ENCODE data around the gene CNN2. TPM values are rescaled to one million over a fixed set of nuclear protein-coding genes. Genes with fewer than 3 reads are reported as not detected.

Gene CNN2
- total RNA-seq, 4 donors from 2014 or later: 79.0 to 125 (median 105) TPM

GRCh38 chr19:1076951-1077350 lies 50.5 kb downstream of the CNN2 start:
- WGBS, 2 donors: 8 to 44% methylated on average over 11 to 16 of the region's 16 CpGs

DNA sequence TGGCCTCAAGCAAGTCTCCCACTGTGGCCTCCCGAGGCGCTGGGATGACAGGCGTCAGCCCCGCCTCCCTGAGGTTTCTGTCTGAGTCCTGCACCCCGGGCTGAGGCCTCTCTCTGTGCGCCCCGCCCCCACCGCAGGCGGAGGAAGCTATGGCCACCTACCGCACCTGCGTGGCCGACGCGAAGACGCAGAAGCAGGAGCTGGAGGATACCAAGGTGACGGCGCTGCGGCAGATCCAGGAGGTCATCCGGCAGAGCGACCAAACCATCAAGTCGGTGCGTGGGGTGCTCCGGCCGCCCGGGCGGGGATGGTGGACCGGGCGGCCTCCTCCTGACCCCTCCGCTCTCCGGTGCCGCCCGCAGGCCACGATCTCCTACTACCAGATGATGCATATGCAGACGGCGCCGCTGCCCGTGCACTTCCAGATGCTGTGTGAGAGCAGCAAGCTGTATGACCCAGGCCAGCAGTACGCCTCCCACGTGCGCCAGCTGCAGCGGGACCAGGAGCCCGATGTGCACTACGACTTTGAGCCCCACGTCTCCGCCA lies 53.2 kb downstream of the CNN2 start:
- intact Hi-C loops (cut with DNase I): no loop called here
- no peak for DNase-seq
- WGBS, 2 donors: 92% methylated on average over 18 to 28 of the region's 45 CpGs
- Histone ChIP-seq H3K27me3 (peaks cover 0 to 4% (median 0%) of the 10 kb centered on the region in 4 donors), H3K4me3 (no peak overlapping the region), H3K4me1 (peaks cover 8 to 80% (median 25%) of the 10 kb centered on the region in 3 donors), H3K36me3 (peaks cover 0 to 11% (median 0%) of the 10 kb centered on the region in 3 donors), H3K27ac (no peak overlapping the region), H3K9me3 (no peaks in the 10 kb centered on the region)
- TF ChIP-seq POLR2A (IDR thresholded peaks at IDR 0.05): no peak
- TF ChIP-seq, protein P1, sequence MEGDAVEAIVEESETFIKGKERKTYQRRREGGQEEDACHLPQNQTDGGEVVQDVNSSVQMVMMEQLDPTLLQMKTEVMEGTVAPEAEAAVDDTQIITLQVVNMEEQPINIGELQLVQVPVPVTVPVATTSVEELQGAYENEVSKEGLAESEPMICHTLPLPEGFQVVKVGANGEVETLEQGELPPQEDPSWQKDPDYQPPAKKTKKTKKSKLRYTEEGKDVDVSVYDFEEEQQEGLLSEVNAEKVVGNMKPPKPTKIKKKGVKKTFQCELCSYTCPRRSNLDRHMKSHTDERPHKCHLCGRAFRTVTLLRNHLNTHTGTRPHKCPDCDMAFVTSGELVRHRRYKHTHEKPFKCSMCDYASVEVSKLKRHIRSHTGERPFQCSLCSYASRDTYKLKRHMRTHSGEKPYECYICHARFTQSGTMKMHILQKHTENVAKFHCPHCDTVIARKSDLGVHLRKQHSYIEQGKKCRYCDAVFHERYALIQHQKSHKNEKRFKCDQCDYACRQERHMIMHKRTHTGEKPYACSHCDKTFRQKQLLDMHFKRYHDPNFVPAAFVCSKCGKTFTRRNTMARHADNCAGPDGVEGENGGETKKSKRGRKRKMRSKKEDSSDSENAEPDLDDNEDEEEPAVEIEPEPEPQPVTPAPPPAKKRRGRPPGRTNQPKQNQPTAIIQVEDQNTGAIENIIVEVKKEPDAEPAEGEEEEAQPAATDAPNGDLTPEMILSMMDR (IDR thresholded peaks at IDR 0.05): no peak

More at GRCh38 chr19:1076951-1077350, 50.5 kb downstream of the CNN2 start:
- intact Hi-C loops (cut with DNase I): no loop called here
- Histone ChIP-seq H3K27me3 (peaks cover 0 to 10% (median 0%) of the 10 kb centered on the region in 4 donors), H3K9me3 (no peaks in the 10 kb centered on the region), H3K27ac (peak overlapping the region in 3 of 4 donors; percentile 23 to 44 (median 36)), H3K4me1 (peaks cover 10 to 66% (median 19%) of the 10 kb centered on the region in 3 donors), H3K4me3 (peak overlapping the region; percentile 11 to 51 (median 33)), H3K36me3 (peaks cover 0 to 11% (median 0%) of the 10 kb centered on the region in 3 donors)
- TF ChIP-seq POLR2A (IDR thresholded peaks at IDR 0.05): no peak
- TF ChIP-seq, protein P1 (IDR thresholded peaks at IDR 0.05): no peak
- peak; percentile 51 for DNase-seq

DNA sequence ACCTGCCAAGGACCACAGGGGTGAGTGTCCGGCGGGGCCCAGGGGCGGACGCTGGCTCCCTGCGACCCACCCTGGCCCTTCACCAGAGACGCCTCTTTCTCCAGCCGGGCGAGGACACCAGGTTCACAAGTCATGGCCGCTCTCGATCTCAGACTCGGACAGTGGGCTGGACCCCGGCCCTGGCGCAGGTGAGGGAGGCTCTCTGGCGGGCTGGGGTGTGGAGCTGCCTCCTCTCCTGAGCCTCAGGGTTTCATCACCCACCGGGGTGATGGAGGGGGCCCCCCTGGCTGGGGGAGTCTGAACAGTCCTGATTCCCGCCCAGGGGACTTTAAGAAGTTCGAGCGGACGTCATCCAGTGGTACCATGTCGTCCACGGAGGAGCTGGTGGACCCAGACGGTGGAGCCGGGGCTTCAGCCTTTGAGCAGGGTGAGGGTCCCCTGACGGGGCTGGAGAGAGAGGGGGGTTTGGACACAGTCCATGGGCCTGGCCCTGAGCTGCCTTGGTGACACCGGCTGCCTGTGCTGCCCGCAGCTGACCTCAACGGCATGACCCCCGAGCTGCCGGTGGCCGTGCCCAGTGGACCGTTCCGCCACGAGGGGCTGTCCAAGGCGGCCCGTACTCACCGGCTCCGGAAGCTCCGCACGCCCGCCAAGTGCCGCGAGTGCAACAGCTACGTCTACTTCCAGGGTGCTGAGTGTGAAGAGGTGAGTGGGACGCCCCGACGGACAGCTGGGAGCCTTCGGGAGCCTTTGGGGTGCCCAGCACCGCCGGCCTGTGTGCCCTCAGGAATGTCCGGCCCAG lies 54.2 kb downstream of the CNN2 start:
- Histone ChIP-seq H3K4me3 (no peak overlapping the region), H3K4me1 (peaks cover 4 to 81% (median 25%) of the 10 kb centered on the region in 3 donors), H3K27me3 (peaks cover 0 to 4% (median 0%) of the 10 kb centered on the region in 4 donors), H3K36me3 (peaks cover 0 to 12% (median 0%) of the 10 kb centered on the region in 3 donors), H3K27ac (no peak overlapping the region), H3K9me3 (no peaks in the 10 kb centered on the region)
- DNase-seq: no peak
- WGBS, 2 donors: 90% methylated on average over 8 of the region's 50 CpGs; no CpG with 5 or more reads in 1 of the 2 donors
- intact Hi-C loops (cut with DNase I): no loop called here
- TF ChIP-seq, protein P1 (IDR thresholded peaks at IDR 0.05): no peak
- TF ChIP-seq POLR2A (IDR thresholded peaks at IDR 0.05): no peak

- DNase-seq: no peak
- Histone ChIP-seq H3K36me3 (peaks cover 0 to 22% (median 0%) of the 10 kb centered on the region in 3 donors), H3K4me1 (peaks cover 4 to 82% (median 25%) of the 10 kb centered on the region in 3 donors), H3K27ac (peak overlapping the region; percentile 12 to 86 (median 70)), H3K27me3 (peaks cover 0 to 4% (median 0%) of the 10 kb centered on the region in 4 donors), H3K4me3 (peak overlapping the region in 3 of 4 donors; percentile 25 to 57 (median 45)), H3K9me3 (no peaks in the 10 kb centered on the region)
- TF ChIP-seq POLR2A (IDR thresholded peaks at IDR 0.05): no peak
- TF ChIP-seq, protein P1 (IDR thresholded peaks at IDR 0.05): no peak
- 92% methylated on average over 2 of the region's 58 CpGs; no CpG with 5 or more reads in 1 of the 2 donors for WGBS, 2 donors
- intact Hi-C loops (cut with DNase I): no loop called here
These were observed 55.1 kb downstream of the CNN2 start for GRCh38 chr19:1081301-1082164.

All from esophagus squamous epithelium (tissue), 5 donors.